Right lung (tissue), 5 donors: ENCODE measurements around the gene YIPF5. TPM values are rescaled to one million over a fixed set of nuclear protein-coding genes. Genes with fewer than 3 reads are reported as not detected.

Experiments used
- DNase-seq, 2 donors: peaks; one replicate each; pipeline ENCODE4 v3.0.0-alpha.2; 2013
- polyA plus RNA-seq, 5 donors: library from polyadenylated mRNA; unstranded; fragments of 120-200 nt; gene quantifications; one replicate each; pipeline versions ENCODE4 v1.2.1 to v1.2.3, GENCODE V29; 2013; ENCODE audit warnings: inconsistent platforms in 1 of 5, low replicate concordance in 1 of 5; ENCODE audit not compliant: insufficient read length in 5 of 5, insufficient read depth in 1 of 5

YIPF5 gene
- polyA plus RNA-seq, 5 donors = 52.0 to 70.7 (median 65.2) TPM

DNA sequence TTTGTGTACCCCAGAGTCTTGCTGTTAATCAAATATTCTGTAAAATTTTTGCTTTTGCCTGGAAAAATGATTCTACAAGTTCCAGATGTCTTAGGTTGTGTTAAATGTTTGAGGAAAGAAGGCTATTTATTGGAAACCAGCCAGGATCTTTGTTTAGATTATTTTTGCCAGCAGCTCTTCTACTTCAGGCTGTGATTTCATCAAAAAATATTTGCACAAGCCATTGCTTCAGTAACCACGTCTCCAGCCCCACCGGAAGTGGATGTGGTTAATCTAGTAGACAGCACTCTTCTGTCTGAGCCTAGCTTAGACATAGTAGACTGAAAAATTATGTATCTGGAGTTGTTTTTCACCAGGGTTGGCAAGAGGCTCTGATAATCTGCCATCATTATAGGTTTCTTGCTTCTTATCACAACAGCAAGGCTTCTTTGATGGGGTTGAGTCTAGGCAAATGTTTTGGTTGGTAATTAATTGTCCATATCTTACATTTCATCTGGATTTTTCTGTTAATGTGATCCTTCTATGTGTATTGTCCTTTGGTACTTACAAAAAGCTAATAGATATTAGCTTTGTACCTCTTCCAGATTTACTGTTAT, 17.3 kb upstream of the YIPF5 start:
- peak; percentile 81 to 83 for DNase-seq

- DNase-seq = no peak
Observed at GRCh38 chr5:144183254-144183889, 12.9 kb upstream of the YIPF5 start.

DNA sequence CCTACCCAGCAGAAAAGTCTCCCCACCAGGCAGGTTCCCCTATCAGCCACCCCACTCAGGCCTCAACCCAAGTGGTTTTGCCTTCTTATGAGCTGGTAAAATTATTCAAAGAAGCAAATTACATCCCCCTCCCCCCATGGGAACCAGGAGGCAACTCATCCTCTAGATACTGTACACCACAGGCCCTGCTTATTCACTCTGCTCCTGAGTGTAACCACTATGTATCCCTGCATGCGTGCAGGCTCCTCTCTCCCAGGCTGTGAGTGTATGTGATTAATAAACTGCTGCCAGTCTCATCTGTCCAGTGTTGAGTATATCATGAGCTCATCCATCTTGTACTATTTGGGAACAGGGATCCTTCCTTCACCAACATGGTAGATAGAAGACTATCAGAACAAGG, 8.8 kb upstream of the YIPF5 start:
- DNase-seq = no peak

- DNase-seq = no peak
Observed at GRCh38 chr5:144177548-144177947, 7.1 kb upstream of the YIPF5 start.

DNA sequence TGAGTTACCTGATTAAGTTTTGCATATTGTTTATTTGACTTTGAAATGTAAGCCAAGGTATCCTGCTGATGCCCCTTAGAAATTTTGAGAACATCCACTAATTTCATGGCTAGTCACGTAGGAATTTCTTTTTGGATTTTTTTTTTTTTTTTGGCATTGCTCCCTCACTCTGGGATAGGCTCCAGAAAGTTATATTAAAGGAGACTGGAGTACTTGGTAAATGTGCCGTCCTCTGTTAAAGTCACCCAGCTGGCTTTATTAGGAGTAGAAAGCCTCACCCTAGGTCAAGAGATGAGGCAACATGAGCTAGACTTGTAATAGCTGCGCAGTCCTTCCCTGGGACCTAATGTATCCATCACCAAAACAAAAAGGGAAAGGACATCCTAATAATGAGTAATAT, 3.3 kb upstream of the YIPF5 start:
- DNase-seq = peak in 1 of 2 donors; percentile 20

DNA sequence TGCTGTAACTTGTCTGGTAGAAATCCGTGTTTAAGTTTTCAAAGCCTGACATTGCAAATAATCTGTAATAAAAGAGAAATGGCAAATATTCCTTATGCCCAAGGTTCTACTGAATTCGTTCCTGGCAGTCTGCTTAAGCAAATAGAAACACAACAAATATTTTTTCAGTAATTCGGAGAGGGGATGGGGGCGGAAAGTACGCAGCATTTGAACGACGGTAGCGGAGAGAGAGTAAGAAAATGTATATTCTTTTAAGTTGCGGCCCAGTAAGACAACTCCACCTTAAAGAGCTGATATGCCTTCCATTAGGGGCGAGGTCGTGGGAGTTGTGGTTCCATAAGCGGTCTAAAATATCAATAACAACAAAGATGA, 569 bp downstream of the YIPF5 start:
- no peak for DNase-seq

- DNase-seq = no peak
Observed at GRCh38 chr5:144167998-144168397, 2.5 kb downstream of the YIPF5 start.

GRCh38 chr5:144166696-144167095, 3.8 kb downstream of the YIPF5 start:
- no peak for DNase-seq

DNA sequence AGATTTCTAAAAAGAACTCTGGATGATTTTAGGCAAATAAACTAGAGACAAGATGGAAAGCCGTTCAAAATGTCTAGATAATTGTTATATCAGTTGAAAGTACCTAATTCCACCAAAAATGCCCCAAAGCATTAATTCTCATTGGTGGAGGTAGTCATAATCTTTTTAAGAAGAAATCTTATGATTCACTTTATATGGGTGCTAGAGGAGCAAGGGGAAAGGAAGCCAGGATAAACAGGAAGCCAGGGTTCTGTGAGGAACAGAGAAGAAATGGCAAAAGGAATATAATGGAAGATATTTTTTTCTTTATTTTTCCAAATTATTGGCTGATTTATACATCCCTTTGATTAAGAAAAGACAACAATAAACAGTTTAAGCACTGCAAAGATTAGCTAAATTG, 7.8 kb downstream of the YIPF5 start:
- no peak for DNase-seq

- no peak for DNase-seq
Observed at GRCh38 chr5:144156767-144157171, 13.7 kb downstream of the YIPF5 start.

DNA sequence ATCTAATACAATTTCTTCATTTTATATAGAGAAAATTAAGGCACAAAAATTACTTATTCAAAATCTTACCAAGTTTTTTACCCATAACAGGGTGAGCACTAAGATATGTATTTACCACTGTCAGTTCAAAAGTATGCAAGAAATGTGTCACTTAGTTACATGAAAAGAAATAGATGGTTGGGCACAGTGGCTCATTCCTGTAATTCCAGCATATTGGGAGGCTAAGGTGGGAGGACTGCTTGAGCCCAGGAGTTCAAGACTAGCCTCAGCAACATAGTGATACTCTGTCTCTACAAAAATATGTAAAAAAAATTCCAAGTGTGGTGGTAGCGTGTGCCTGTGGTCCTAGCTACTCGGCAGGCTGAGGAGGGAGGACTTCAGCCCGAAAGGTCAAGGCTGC, 19.4 kb downstream of the YIPF5 start:
- DNase-seq = no peak

DNA sequence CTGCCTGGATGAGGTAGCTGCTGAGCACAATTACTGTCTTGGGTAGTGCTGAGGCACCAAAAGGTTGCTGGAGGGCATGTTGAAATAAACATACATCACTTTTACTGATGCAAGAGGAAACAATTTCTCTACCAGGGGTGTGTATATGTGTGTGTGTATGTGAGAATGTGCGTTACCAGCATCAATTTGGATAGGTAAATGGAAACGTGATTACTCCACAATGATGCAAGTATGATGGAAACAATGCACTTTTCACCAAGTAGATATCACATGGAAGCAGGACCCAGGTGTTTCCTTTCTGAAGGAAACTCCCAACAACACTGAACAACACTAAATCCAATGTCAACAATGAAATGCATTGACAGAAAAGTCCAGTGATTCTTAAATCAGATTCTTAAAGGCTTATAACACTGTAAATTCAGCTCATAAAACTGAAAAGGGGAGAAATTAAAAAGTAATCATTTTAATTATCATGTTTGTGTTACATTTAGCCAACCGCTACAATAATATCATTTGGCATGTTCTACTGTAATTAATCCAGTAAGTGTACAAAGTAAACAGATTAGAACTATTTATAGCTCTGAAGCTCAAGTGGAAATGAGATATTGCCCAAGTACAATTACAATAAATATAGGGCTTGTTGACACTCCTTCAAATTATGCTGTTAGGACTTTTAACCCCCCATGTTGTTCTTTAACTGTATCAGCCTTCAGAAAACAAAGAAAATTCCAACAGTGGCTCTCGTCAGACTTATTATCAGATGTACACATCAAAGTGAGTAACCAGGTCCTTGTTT, 25.3 kb downstream of the YIPF5 start:
- peak in 1 of 2 donors; percentile 26 for DNase-seq

DNA sequence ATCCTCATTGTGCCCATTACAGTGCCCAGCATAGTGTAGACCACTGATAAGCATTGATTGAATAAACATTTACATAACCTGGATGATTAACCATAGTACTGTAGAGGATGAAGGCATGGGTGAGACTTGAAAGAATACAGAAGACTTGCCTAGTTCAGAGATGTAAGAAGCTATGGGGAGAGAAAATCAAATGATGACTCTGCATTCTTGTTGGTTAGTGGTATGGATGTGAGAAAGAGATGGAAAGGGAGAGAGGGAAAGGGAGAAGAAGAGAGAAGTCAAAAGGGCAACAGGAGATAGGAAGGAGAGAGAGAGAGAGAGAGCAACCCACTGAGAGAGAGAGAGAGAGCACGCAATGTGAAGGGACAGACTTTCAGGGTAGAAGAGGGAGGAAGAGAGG, 26.8 kb downstream of the YIPF5 start:
- no peak for DNase-seq

DNA sequence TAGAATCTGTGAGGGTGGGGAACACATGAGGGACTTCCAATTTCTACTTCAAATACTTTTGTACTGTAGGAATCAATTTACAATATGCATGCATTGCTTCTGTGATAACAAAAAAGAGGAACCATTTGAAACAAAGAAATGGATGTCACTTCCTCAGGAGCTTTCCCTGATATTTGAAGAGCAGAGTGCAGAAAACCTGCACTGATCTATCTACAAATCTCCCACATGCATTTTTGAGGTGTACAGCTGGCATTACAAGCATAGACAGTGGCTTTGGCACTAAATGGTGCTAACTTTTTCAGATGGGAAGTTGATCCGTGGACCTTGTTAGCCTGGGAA, 27.7 kb downstream of the YIPF5 start:
- DNase-seq = no peak

DNA sequence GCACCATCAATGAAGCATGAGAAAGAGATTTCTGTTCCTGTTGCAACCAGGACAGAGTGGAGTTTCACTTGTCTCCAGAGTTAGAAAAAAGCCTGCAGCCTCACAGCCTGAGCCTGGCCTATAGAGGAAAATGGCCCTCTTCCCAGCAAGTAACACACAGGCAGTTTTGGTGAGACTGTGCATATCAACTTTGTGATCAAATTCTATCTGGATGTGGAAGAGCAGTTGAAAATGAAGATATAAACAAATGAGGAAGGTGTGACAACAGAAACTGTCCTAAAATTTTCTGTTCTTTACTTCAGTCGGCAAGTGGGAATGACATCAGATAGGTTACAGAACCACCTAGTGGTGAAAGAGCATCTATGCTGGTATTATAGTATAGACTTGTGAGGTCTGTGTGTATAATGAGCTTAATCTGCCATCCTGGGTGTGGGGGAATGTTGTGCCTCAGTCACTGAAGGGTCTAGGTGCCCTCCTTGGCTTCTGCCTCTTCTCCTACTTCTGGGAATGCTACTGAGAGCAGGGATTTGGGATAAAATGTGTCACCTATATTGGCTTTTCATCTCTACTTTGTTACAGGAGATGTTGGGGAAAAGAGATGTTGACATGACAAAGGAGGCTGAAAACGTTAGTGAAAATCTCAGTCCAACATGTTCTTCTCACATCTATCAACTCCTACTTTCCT, 28.2 kb downstream of the YIPF5 start:
- DNase-seq = peak; percentile 14 to 36

GRCh38 chr5:144141585-144141984, 28.9 kb downstream of the YIPF5 start:
- no peak for DNase-seq

- no peak for DNase-seq
Observed at GRCh38 chr5:144139586-144139985, 30.9 kb downstream of the YIPF5 start.

- DNase-seq = no peak
Observed at GRCh38 chr5:144135113-144135762, 35.2 kb downstream of the YIPF5 start.

- DNase-seq = no peak
Observed at GRCh38 chr5:144134194-144134826, 36.1 kb downstream of the YIPF5 start.

DNA sequence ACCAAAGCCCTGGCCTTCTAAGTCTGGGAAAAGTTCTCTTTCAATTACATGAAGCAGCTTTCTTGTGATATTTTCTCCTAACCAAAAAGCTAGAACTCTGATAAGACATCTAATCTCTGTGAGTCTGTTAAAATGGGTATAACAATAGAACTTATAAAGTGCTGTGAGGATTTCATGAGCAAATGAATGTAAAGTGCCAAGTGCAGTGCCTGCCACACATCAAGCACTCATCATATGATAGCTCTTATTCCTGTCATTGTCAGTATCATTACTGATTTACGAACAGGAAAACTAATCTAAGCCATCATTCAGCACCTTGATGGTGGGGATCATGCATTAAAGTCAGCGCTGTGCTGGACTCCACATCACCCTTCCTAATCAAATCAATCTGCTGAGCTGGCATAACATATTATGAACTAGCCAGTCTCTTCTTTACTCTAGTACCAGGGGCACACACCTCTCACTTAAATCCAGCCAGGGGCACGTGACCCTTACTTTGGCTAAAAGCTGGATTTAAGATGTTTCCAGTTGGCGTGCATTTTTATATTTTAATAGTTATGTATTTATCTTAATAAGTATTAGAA, 37.3 kb downstream of the YIPF5 start:
- DNase-seq = no peak

DNA sequence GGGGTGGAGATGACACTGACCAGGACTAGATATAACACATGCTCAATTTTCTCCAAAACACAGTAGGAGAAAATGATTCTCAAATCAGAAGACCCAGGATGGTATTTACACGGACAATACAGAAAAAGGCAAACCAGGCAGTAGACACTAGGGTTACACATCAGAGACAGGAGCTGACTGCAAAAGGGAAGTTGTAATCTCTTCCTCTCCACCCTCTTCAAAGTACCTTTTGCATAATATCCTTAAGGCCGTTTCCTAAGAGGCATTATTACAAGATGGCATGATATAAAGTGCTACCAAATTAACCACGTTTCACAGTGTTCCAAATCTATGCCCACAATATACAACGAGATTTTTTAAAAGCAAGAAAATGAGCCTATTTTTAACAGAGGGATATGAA, 39.2 kb downstream of the YIPF5 start:
- no peak for DNase-seq
